ENCODE results near the gene USP17L19.
"Not testable (repeated sequence)": the region's sequence is repeated elsewhere in the genome, so short reads cannot be mapped to it uniquely, and the experiment has no call there.

Gene USP17L19, protein sequence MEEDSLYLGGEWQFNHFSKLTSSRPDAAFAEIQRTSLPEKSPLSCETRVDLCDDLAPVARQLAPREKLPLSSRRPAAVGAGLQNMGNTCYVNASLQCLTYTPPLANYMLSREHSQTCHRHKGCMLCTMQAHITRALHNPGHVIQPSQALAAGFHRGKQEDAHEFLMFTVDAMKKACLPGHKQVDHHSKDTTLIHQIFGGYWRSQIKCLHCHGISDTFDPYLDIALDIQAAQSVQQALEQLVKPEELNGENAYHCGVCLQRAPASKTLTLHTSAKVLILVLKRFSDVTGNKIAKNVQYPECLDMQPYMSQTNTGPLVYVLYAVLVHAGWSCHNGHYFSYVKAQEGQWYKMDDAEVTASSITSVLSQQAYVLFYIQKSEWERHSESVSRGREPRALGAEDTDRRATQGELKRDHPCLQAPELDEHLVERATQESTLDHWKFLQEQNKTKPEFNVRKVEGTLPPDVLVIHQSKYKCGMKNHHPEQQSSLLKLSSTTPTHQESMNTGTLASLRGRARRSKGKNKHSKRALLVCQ

GRCh38 chr4:9253078-9253477, at the start of gene USP17L19:
Gene USP17L19, plus strand, starts transcription at chr4:9253378. Its CDS starts 0 bp downstream, at chr4:9253378.
- DNase-seq = not testable (repeated sequence)

GRCh38 chr4:9210357-9210756, 42.8 kb upstream of the USP17L19 start, which contains the start of gene USP17L10:
Gene USP17L10, plus strand, starts transcription at chr4:9210657. Its CDS starts 0 bp downstream, at chr4:9210657.
- not testable (repeated sequence) for DNase-seq

DNA sequence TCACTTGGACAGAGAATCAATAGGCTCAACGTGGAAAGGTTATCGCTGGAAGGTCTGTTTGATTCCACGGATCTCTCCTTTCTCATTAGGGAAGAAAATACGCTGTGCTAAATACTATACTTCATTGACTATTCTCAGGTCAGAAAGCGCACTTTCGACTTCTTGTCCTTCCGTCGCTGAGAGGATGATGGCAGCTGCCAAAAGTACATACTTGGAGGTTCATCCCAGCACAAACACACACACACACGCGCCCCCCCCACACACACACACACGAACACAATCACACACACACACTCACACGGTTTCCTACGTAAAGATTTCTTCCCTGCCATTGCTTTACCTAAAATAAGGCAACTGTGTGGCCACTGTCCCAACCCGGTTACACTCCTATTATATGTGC, 38.5 kb upstream of the USP17L19 start:
- DNase-seq = not testable (repeated sequence)

- DNase-seq = not testable (repeated sequence)
These were observed 38.1 kb upstream of the USP17L19 start, which contains the start of gene USP17L11 for GRCh38 chr4:9215105-9215504. Gene USP17L11, plus strand, starts transcription at chr4:9215405. Its CDS starts 0 bp downstream, at chr4:9215405.

DNA sequence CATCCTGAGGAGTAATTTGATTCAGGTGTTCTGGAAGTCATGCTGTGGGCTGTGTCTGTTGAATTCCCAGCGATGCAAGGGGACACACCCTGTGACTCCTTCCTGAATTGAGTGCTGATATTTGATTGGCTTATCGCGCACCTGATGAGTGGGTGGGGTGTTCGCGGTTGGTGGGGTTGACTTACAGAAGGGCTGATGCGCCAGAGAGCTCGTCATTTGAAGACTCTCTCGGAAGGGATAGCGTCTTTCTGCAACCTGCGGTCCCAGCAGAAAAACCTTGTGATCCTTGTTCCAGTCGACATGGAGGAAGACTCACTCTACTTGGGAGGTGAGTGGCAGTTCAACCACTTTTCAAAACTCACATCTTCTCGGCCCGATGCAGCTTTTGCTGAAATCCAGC, 33.3 kb upstream of the USP17L19 start, which contains the start of gene USP17L12:
USP17L12 (plus strand) TSS at position 301 of the 400 bp plus-strand sequence; CDS start at position 301, 0 bp downstream.
- DNase-seq = not testable (repeated sequence)

DNA sequence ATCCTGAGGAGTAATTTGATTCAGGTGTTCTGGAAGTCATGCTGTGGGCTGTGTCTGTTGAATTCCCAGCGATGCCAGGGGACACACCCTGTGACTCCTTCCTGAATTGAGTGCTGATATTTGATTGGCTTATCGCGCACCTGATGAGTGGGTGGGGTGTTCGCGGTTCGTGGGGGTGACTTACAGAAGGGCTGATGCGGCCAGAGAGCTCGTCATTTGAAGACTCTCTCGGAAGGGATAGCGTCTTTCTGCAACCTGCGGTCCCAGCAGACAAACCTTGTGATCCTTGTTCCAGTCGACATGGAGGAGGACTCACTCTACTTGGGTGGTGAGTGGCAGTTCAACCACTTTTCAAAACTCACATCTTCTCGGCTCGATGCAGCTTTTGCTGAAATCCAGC, 28.6 kb upstream of the USP17L19 start, which contains the start of gene USP17L13:
USP17L13 (plus strand) TSS at position 301 of the 400 bp plus-strand sequence; CDS start at position 301, 0 bp downstream.
- not testable (repeated sequence) for DNase-seq

DNA sequence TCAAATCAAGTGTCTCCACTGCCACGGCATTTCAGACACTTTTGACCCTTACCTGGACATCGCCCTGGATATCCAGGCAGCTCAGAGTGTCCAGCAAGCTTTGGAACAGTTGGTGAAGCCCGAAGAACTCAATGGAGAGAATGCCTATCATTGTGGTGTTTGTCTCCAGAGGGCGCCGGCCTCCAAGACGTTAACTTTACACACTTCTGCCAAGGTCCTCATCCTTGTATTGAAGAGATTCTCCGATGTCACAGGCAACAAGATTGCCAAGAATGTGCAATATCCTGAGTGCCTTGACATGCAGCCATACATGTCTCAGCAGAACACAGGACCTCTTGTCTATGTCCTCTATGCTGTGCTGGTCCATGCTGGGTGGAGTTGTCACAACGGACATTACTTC, 22.9 kb upstream of the USP17L19 start:
- not testable (repeated sequence) for DNase-seq

DNA sequence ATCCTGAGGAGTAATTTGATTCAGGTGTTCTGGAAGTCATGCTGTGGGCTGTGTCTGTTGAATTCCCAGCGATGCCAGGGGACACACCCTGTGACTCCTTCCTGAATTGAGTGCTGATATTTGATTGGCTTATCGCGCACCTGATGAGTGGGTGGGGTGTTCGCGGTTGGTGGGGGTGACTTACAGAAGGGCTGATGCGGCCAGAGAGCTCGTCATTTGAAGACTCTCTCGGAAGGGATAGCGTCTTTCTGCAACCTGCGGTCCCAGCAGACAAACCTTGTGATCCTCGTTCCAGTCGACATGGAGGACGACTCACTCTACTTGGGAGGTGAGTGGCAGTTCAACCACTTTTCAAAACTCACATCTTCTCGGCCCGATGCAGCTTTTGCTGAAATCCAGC, 19.1 kb upstream of the USP17L19 start, which contains the start of gene USP17L15:
USP17L15 (plus strand) TSS at position 301 of the 400 bp plus-strand sequence; CDS start at position 301, 0 bp downstream.
- not testable (repeated sequence) for DNase-seq

- not testable (repeated sequence) for DNase-seq
These were observed 14.7 kb upstream of the USP17L19 start for GRCh38 chr4:9238461-9238860.

DNA sequence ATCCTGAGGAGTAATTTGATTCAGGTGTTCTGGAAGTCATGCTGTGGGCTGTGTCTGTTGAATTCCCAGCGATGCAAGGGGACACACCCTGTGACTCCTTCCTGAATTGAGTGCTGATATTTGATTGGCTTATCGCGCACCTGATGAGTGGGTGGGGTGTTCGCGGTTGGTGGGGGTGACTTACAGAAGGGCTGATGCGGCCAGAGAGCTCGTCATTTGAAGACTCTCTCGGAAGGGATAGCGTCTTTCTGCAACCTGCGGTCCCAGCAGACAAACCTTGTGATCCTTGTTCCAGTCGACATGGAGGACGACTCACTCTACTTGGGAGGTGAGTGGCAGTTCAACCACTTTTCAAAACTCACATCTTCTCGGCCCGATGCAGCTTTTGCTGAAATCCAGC, 9.6 kb upstream of the USP17L19 start, which contains the start of gene USP17L17:
USP17L17 (plus strand) TSS at position 301 of the 400 bp plus-strand sequence; CDS start at position 301, 0 bp downstream.
- DNase-seq = not testable (repeated sequence)

GRCh38 chr4:9247953-9248680, 5.1 kb upstream of the USP17L19 start, which contains the start of gene USP17L18:
Gene USP17L18, plus strand, starts transcription at chr4:9248630. Its CDS starts 0 bp downstream, at chr4:9248630.
- DNase-seq = not testable (repeated sequence)

DNA sequence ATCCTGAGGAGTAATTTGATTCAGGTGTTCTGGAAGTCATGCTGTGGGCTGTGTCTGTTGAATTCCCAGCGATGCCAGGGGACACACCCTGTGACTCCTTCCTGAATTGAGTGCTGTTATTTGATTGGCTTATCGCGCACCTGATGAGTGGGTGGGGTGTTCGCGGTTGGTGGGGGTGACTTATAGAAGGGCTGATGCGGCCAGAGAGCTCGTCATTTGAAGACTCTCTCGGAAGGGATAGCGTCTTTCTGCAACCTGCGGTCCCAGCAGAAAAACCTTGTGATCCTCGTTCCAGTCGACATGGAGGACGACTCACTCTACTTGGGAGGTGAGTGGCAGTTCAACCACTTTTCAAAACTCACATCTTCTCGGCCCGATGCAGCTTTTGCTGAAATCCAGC, 4.6 kb downstream of the USP17L19 start, which contains the start of gene USP17L20:
USP17L20 (plus strand) TSS at position 301 of the 400 bp plus-strand sequence; CDS start at position 301, 0 bp downstream.
- DNase-seq = not testable (repeated sequence)

GRCh38 chr4:9262572-9262971, 9.4 kb downstream of the USP17L19 start, which contains the start of gene USP17L21:
Gene USP17L21, plus strand, starts transcription at chr4:9262872. Its CDS starts 0 bp downstream, at chr4:9262872.
- not testable (repeated sequence) for DNase-seq

- DNase-seq = not testable (repeated sequence)
These were observed 14.1 kb downstream of the USP17L19 start, which contains the start of gene USP17L22 for GRCh38 chr4:9267319-9267718. Gene USP17L22, plus strand, starts transcription at chr4:9267619. Its CDS starts 0 bp downstream, at chr4:9267619.

DNA sequence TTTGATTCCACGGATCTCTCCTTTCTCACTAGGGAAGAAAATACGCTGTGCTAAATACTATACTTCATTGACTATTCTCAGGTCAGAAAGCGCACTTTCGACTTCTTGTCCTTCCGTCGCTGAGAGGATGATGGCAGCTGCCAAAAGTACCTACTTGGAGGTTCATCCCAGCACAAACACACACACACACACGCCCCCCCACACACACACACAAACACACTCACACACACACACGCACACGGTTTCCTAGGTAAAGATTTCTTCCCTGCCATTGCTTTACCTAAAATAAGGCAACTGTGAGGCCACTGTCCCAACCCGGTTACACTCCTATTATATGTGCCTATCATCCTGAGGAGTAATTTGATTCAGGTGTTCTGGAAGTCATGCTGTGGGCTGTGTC, 18.5 kb downstream of the USP17L19 start:
- not testable (repeated sequence) for DNase-seq

Measured in activated CD4-positive, alpha-beta T cell treated with anti-CD3 and anti-CD28 coated beads, Interleukin-2, amount 50 U/mL, for 48 hours (primary cell).